Erythroblast (primary cell): ENCODE measurements around the gene ZMYM1.
"Not testable (repeated sequence)": the region's sequence is repeated elsewhere in the genome, so short reads cannot be mapped to it uniquely, and the experiment has no call there.

Source experiments
- DNase-seq, 2 experiments: peaks; one replicate each; lab custom pipeline; 2025; lab: John Stamatoyannopoulos, UW
- GATA1 ChIP-seq: IDR thresholded peaks from 2 replicates; pipeline ENCODE4 v1.6.1; 2011; ENCODE audit warnings: low read depth, mild to moderate bottlenecking, control low read depth, low read length, moderate library complexity
- POLR2A ChIP-seq: IDR thresholded peaks from 2 replicates; pipeline ENCODE4 v1.6.1; 2011; ENCODE audit warnings: mild to moderate bottlenecking, low read length

Gene ZMYM1

GRCh38 chr1:35120458-35121133 is 41.4 kb downstream of the ZMYM1 start:
- peak in 1 of 2 experiments; percentile 24 for DNase-seq
- no peak for TF ChIP-seq POLR2A

GRCh38 chr1:35122311-35122710 is 43.1 kb downstream of the ZMYM1 start:
- no peak for TF ChIP-seq GATA1
- TF ChIP-seq POLR2A = no peak
- no peak for DNase-seq

- no peak for TF ChIP-seq GATA1
- no peak for TF ChIP-seq POLR2A
Measured at GRCh38 chr1:35126546-35126945, 47.4 kb downstream of the ZMYM1 start.

GRCh38 chr1:35129080-35129479 is 49.9 kb downstream of the ZMYM1 start:
- TF ChIP-seq POLR2A (no peak), GATA1 (no peak)
- no peak for DNase-seq

More at GRCh38 chr1:35126546-35126945, 47.4 kb downstream of the ZMYM1 start:
- DNase-seq = no peak

GRCh38 chr1:35136780-35137179 is 57.6 kb downstream of the ZMYM1 start:
- peak; percentile 40 to 51 for DNase-seq
- TF ChIP-seq GATA1 (no peak), POLR2A (no peak)

GRCh38 chr1:35137590-35137989 is 58.4 kb downstream of the ZMYM1 start:
- not testable (repeated sequence) for DNase-seq

- not testable (repeated sequence) for DNase-seq
Measured at GRCh38 chr1:35142294-35142693, 63.1 kb downstream of the ZMYM1 start.

- not testable (repeated sequence) for DNase-seq
Measured at GRCh38 chr1:35142728-35143127, 63.5 kb downstream of the ZMYM1 start.

- TF ChIP-seq POLR2A = no peak
- no peak for TF ChIP-seq GATA1
- no peak for DNase-seq
Measured at GRCh38 chr1:35143737-35144508, 64.7 kb downstream of the ZMYM1 start.

- DNase-seq = not testable (repeated sequence)
Measured at GRCh38 chr1:35145892-35146549, 66.8 kb downstream of the ZMYM1 start.

- DNase-seq = no peak
- TF ChIP-seq POLR2A (no peak), GATA1 (no peak)
Measured at GRCh38 chr1:35151220-35151619, 72.0 kb downstream of the ZMYM1 start.

- TF ChIP-seq POLR2A (no peak), GATA1 (no peak)
- peak; percentile 46 to 47 for DNase-seq
Measured at GRCh38 chr1:35164893-35165292, 85.7 kb downstream of the ZMYM1 start.
